HG03045 (cell line): ENCODE results near the gene MAGIX.

Experiments used
- ATAC-seq: cut with Tn5 transposase; IDR thresholded peaks from one replicate; pipeline ENCODE4 v1.9.1; 2021; ENCODE audit warnings: mild to moderate bottlenecking, moderate library complexity; ENCODE audit not compliant: unreplicated experiment

Gene MAGIX

DNA sequence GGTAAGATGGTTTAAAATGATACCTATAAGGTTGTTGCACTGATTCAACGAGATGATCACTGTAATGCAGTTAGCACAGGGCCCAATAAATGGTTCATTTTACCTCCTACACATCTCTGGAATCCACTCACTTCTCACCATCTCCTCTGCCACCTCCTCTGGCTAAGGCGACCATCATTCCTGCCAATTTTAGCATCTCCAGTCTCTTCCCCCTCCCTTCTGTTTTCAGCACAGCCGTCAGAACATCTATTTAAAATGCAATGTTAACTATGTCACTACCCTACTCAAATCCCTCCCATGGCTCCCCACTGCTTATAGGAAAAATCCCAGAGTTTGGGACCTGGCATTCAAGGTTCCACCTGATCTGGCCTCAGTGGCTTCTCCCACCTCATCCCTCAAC, 41.0 kb downstream of the MAGIX start:
- ATAC-seq = no peak

DNA sequence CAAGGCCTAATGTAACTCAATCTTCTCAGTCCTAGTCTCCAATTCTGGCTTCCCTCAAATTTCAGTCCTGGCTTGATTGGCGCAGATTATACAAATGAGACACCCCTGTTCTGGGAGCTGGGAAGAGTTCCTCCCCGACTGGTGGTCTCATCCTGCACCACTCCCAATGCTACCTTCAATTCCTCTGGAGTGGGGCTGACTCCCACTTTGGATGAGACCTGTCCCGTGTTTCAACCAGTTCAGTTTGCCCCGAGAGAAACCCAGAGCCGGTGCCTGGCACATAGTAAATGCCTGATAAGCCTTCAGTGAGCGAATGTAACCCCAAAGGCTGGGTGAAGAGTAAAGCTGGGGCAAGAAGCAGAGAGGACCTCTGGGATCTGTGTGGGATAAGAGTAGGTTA, 41.5 kb downstream of the MAGIX start:
- ATAC-seq = no peak

DNA sequence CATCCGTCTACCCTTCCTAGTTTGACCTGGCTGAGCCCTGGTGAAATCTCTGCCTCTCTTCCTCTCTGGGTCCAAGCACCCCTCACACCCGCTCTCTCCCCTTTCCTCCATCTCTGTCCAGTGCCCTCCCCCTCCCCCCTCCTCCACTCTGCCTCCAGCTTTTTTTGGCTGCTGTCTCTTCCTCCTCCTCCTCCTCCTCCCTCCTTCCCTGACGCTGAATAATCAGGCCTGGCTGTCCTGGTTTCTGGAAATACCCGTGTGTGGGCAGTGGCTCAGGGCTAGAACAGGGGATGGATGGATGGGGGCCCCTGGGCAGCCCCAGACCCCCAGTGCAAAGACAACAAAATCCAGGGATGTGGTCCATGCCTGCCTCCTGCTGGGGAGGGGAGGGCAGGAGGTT, 42.2 kb downstream of the MAGIX start:
- no peak for ATAC-seq

DNA sequence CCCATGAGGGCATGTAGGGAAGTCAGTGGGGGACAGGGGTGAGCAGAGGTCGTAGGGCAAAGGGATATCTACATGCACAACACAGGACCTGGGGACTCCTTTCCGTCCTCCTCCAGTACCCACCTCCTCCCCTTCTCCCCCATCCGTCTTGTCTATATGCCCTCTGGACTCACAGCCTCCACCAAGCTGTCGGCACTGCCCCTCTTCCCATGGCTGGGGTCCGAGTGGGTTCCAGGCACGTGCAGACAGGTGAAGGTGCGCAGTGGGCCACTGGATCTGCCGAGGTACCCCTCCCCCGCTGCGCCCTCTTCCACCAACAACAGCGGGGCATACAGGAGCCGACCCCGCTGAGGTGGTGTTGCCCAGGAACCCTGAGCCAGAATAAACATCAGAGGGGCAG, 42.9 kb downstream of the MAGIX start:
- ATAC-seq = no peak

- no peak for ATAC-seq
Measured at GRCh38 chrX:49206543-49206942, 44.0 kb downstream of the MAGIX start.

DNA sequence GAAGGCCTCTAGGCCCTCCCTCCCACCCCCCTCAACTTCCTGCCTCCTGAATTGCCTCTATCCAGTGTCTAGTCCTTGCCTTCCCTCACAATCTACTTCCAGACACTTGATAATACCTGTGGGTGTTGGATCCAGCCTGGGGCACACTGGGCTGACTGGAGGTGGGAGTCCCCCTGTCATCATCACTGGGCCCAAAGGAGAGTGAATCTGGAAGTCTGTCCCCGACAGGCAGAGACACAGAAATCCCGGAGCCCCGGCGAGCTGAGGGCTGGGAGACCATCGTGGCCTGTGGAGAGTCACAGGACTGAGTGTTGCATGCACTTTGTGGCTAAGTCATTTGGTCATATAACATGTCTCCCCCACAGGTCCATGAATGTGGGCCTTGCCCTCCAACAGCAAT, 45.8 kb downstream of the MAGIX start:
- ATAC-seq = no peak

DNA sequence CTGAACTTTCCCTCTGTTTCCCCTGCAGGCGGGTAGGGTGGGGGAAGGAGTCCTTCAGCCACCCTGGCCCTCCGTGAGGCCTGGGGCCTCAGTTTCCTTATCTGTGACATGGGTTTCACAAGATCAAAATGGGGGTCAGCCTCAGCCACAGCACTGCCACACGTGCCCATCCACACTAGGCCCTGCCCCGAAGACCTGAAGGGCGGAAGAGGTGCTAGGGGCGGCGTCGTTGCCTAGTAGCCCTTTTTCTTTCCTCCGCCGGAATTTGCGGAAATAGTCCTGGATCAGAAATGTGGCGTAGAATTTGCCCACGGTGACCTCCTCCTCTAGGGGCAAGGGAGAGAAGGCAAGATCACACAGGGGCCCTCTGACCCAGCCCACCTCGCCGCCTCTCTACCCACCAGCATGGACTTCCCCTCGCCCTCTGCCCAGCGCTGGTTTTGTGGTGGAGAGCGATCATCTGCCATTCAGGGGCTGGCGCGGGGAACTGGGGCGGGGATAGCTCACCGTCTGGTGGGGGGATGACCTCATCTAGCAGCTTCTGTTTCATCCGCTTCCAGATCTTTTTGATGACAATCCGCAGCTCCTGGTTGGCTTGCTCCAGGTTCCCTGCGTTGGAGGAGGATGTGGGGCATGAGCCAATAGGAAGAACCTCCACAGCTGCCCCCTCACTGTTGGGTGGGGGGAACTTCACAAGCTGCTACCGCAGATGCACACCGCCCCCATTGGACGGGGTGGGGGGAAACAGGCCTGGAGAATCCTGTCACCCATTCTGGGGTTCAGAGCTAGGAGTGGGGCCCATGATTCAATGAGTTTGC, 47.1 kb downstream of the MAGIX start:
- no peak for ATAC-seq

DNA sequence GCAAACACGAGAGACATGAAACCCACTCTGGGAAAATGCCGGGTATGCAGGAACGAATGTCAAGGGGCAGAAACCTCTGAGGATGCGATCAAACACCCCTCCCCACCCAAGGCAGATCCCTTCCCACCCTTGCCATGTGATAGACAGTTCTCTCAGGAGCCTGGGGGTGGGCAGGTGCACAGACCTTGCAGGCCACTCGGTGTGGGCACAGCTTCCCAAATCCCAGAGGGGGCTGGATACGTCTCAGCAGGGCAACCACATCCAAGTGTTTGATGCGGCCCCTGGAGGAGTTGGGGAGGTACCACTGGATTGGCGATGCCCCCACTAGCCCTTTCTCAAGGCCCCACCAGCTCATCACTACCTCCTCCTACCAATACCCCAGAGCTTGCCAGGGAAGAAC, 47.8 kb downstream of the MAGIX start:
- no peak for ATAC-seq

DNA sequence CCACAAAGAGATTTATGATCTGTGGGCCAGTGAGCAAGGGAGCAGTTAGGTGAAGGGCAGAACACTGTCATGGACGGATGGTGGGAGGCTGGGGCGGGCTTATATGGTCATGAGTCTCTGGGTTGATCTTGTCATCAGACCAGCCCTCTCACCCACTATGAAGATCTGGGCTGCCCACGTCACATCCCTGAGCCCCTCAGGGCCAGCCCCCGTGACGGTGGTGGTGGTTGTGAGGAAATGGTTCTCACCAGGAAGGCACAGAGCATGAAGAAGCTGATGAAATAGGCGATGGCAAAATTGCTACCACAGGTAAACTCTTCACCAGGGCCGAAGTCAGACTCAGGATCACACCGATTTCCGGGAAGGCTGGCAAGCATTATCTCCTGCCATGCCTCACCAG, 48.5 kb downstream of the MAGIX start:
- no peak for ATAC-seq

- no peak for ATAC-seq
Measured at GRCh38 chrX:49212209-49212608, 49.7 kb downstream of the MAGIX start.

- ATAC-seq = no peak
Measured at GRCh38 chrX:49212861-49213260, 50.3 kb downstream of the MAGIX start.

- no peak for ATAC-seq
Measured at GRCh38 chrX:49214416-49214815, 51.9 kb downstream of the MAGIX start.

- no peak for ATAC-seq
Measured at GRCh38 chrX:49214996-49215526, 52.5 kb downstream of the MAGIX start.
